Keratinocyte (primary cell): ENCODE measurements around the gene RPA1.

Experiments
- EZH2 ChIP-seq: IDR thresholded peaks from one replicate; pipeline ENCODE4 v1.6.1; 2012; ENCODE audit warnings: inconsistent platforms, mild to moderate bottlenecking, low read length, moderate library complexity
- TF ChIP-seq, protein P1 (sequence below), 3 experiments: IDR thresholded peaks in 1 of 3; conservative IDR thresholded peaks in 1 of 3; optimal IDR thresholded peaks in 1 of 3; 2 replicates in 2 of 3; 3 replicates in 1 of 3; pipeline versions ENCODE3 to v1.5.1; 2011; ENCODE audit warnings: low read length in 3 of 3, mild to moderate bottlenecking in 3 of 3, moderate library complexity in 2 of 3, control low read depth in 1 of 3, inconsistent platforms in 1 of 3; ENCODE audit not compliant: insufficient read depth in 2 of 3; ENCODE audit errors: extremely low read depth in 1 of 3

DNA sequence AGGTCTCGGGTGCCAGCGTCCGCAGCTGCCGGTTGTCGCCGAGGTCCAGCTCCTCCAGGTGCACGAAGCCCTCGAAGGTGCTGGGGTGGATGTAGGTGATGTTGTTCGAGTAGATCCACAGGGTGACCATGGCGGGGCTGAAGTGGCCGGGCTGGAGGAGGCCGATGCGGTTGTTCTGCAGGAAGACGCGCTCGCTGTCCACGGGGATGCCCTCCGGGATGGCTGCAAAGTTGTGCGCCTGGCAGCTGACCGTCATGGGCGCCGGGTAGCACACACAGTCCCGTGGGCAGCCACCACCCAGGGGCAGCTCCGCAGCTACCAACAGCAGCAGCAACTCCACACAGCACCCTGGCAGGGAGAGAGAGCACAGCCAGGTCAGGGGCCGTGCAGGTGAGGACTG, 107.7 kb downstream of the RPA1 start:
- TF ChIP-seq, protein P1, sequence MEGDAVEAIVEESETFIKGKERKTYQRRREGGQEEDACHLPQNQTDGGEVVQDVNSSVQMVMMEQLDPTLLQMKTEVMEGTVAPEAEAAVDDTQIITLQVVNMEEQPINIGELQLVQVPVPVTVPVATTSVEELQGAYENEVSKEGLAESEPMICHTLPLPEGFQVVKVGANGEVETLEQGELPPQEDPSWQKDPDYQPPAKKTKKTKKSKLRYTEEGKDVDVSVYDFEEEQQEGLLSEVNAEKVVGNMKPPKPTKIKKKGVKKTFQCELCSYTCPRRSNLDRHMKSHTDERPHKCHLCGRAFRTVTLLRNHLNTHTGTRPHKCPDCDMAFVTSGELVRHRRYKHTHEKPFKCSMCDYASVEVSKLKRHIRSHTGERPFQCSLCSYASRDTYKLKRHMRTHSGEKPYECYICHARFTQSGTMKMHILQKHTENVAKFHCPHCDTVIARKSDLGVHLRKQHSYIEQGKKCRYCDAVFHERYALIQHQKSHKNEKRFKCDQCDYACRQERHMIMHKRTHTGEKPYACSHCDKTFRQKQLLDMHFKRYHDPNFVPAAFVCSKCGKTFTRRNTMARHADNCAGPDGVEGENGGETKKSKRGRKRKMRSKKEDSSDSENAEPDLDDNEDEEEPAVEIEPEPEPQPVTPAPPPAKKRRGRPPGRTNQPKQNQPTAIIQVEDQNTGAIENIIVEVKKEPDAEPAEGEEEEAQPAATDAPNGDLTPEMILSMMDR (optimal IDR thresholded peaks at IDR 0.05 in 1 of 3, IDR thresholded peaks at IDR 0.05 in 1 of 3, conservative IDR thresholded peaks at IDR 0.05 in 1 of 3; ENCODE audit: extremely low read depth in 1 of 3, insufficient read depth in 2 of 3, low read length in 3 of 3): no peak
- no peak for TF ChIP-seq EZH2
